OCI-LY3 (cell line): ENCODE results near the gene TPCN1.

Experiments
- CTCF ChIP-seq: fragments of 200-600, 300-600 bp; sonication (generic); IDR thresholded peaks from 2 replicates; pipeline ENCODE4 v1.5.1; 2014; ENCODE audit warnings: antibody characterized with exemption, low read length, low read depth
- EZH2phosphoT487 ChIP-seq: fragments of 200-600 bp; shearing (Covaris generic); IDR thresholded peaks from 2 replicates; pipeline ENCODE4 v1.6.1; 2018; ENCODE audit warnings: antibody characterized with exemption, mixed run types, low read depth

GRCh38 chr12:113239811-113240331, 18.6 kb downstream of the TPCN1 start:
- TF ChIP-seq CTCF (no peak), EZH2phosphoT487 (no peak)
